Measurements from ENCODE around the gene ZNF726. TPM values are rescaled to one million over a fixed set of nuclear protein-coding genes. Genes with fewer than 3 reads are reported as not detected.

Gene ZNF726
- total RNA-seq, 1 donor from 2014 or later, result 2.6 TPM

Other genes starting within 250 kb of the ZNF726 start
- 5.2 TPM for gene ZNF675, start 227.7 kb upstream of the ZNF726 start, total RNA-seq
- gene ZNF681, start 156.0 kb upstream of the ZNF726 start, total RNA-seq, result 1.6 TPM
- gene ZNF254, start 172.3 kb downstream of the ZNF726 start, total RNA-seq, result 24.0 TPM

All from skeletal muscle tissue (tissue), 1 donor.